KBM-7 (cell line): ENCODE measurements around the gene FPGS.
A peak's percentile ranks its signal among the peaks of the same experiment; 100 is the strongest.

Experiments
- DNase-seq: peaks from one replicate; pipeline ENCODE4 v3.0.0-alpha.2; 2015
- in situ Hi-C: fragments of 300-500 bp; cut with MboI; formaldehyde crosslinking; loops from 2 replicates; pipeline ENCODE4 v1.14.3; 2020; ENCODE audit warnings: low sequenced_read_pairs, low pct_unique_long_range_greater_than_20kb, mixed read lengths

The FPGS gene

GRCh38 chr9:127853312-127854183 is 50.9 kb downstream of the FPGS start:
- in situ Hi-C loops, result no loop called here
- peak; percentile 42 for DNase-seq

- in situ Hi-C loops, result no loop called here
- DNase-seq, result peak; percentile 35
Observed at GRCh38 chr9:127854184-127854806, 51.6 kb downstream of the FPGS start, which contains the start of gene ENG. Gene ENG, minus strand, starts transcription at chr9:127854658. Its CDS starts 303 bp downstream, at chr9:127854355.

DNA sequence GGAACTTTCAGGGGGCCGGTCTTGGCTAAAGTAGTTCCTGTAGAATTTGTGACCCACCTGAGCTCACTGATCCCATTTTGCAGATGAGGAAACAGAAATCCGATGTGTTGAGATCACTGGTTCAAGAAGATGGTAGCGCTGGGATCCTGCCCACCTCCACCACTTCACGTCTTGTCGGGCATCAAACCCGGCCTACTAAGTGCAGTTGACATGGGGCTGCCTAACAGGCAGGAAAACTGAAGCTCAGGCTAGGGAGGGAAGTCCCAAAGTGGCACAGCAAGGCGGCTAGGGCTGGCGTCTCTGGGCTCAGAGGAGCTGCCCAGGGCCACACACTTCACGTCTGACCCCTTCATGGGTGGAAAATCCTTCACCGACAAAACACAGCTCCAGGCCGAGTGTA is 52.3 kb downstream of the FPGS start:
- DNase-seq, result no peak
- in situ Hi-C loops, result no loop called here

- in situ Hi-C loops, result no loop called here
Observed at GRCh38 chr9:127855522-127855921, 52.8 kb downstream of the FPGS start.

DNA sequence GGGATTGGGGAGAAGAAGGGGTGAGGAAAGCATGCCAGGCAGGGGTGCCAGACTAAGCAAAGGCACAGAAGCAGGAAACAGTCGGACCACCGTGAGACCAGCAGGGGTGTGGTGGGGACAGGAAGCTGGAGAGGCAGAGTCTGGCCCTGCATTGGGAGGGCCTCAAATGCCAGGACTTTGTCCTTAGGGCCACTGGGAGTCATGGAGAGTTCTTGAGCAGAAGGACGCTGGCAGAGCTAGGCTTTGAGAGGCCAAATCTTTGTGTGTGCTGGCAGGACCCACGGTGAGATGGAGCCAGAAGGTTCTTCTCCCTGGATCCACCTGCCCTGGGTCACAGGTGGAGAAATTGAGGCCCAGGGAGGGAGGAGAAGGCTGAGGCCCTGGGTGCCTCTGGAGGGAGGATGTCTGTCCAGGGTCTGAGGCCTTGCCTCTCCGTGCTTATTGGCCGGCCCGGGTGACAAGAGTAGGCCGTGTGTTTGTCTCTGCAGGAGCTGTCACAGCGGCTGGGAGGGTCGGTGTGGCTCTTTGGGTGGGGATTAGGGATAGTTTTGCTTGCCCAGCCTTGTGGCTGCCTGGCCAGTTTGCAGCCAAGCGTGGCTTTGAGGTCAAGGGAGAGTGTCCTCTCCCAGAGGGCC is 53.5 kb downstream of the FPGS start:
- no peak for DNase-seq
- in situ Hi-C loops, result no loop called here

More at GRCh38 chr9:127855522-127855921, 52.8 kb downstream of the FPGS start:
- DNase-seq, result no peak

DNA sequence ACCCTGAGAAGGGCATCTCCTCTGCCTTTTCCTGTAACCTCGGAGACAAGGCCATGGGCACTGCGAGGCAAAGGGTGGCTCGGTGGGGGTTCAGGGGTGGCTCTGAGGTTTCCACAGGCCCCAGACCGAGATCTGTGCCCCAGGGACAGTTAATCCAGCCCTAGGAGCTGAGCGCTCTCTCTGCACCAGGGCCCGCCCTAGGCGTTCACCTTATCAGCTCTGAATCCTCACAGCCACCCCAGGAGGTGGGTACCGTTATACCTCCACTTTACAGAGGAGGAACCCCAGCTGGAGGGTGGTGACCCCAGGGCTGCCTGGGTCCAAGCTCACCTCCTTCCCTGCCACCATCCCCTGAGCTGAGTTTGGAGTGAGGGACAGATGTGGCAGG is 54.0 kb downstream of the FPGS start:
- no peak for DNase-seq
- in situ Hi-C loops, result no loop called here

GRCh38 chr9:127857278-127857677 is 54.6 kb downstream of the FPGS start:
- in situ Hi-C loops, result no loop called here
- DNase-seq, result no peak

GRCh38 chr9:127858041-127858512 is 55.4 kb downstream of the FPGS start:
- in situ Hi-C loops, result no loop called here
- DNase-seq, result peak; percentile 78

- in situ Hi-C loops, result no loop called here
- no peak for DNase-seq
Observed at GRCh38 chr9:127860260-127860659, 57.6 kb downstream of the FPGS start.

- no peak for DNase-seq
- in situ Hi-C loops, result no loop called here
Observed at GRCh38 chr9:127860779-127861178, 58.1 kb downstream of the FPGS start.

DNA sequence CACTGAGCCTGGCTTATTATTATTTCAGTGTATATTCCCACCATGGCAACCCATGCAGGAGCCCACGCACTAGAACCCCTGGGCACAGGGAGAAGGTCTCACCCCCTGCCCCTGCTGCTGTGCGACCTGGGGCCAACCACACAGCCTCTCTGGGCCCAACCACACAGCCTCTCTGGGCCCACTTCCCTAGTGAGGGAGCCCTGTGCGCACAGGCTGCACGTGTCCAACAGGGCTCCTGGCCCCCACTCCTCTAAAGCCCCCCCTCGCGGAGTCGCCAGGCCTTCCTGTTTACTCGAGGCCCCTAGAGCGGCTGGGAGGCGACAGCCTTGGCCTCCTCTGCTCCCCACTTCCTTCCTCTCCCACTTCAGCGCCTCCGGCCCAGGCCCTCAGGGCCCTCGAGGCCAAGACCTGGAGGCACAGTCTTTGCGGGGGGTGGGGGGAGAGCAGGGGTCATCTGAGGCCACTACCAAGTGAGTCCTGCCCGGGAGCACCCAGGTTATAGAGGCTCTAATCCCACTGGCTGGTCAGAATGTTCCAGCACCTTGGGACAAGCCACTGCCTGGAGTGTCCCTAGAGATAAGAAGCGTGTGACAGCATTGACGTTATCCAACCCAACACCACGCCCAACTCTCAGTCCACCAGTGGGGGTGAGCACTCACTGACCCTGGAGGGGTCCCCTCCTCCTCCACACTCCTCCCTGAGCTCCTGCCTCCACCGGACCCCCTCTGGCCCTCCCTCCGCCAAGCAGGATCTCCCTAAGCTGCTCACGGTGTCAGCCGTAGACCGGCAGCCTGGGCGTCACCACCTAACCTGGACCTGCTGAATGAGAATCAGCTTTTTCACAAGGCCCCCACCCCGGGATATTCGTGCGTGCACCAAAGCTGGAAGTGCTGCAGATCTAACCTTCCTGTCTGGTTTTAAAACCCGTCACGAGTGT is 59.7 kb downstream of the FPGS start:
- DNase-seq, result peak; percentile 98
- in situ Hi-C loops, result no loop called here

DNA sequence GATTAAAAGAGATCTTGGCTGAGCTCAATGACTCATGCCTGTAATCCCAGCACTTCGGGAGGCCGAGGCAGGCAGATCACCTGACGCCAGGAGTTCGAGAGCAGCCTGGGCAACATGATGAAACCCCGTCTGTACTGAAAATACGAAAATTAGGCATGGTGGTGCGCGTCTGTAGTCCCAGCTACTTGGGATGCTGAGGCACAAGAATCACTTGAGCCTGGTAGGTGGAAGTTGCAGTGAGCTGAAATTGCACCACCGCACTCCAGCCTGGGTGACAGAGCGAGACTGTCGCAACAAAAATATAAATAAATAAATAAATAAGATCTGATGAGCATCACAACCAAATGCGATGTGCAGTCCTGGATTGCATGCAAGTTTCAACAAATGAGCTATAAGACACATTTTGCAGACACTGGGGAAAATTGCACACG is 60.5 kb downstream of the FPGS start:
- no peak for DNase-seq
- in situ Hi-C loops, result no loop called here
